NCI-H1694 treated with DMSO at 0.1 percent for 48 hours (cell line): Measurements from ENCODE around the gene NUDT1.
A peak's percentile ranks its signal among the peaks of the same experiment; 100 is the strongest.

Experiments
- DNase-seq: peaks from one replicate; lab custom pipeline; 2025; lab: John Stamatoyannopoulos, UW

Gene NUDT1

GRCh38 chr7:2224491-2224928 is 17.5 kb upstream of the NUDT1 start:
- no peak for DNase-seq

DNA sequence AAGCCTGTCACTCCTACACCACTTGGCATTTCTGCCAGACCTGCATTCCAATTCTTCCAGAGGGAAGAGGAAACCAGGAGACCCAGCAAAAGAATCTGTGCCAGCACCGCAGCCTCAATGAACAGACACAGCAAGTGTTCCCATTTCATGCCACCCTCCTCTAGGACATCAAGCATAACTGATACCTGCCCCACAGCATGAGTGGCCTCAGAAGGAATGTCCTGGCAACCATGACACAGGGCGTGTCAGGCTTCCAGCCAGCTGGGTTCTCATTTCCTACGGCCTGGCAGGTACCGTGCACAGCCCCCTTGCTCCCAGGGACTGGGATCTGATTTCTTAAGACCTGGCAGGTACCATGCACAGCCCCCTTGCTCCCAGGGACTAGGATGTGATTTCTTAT is 17.1 kb upstream of the NUDT1 start:
- no peak for DNase-seq

DNA sequence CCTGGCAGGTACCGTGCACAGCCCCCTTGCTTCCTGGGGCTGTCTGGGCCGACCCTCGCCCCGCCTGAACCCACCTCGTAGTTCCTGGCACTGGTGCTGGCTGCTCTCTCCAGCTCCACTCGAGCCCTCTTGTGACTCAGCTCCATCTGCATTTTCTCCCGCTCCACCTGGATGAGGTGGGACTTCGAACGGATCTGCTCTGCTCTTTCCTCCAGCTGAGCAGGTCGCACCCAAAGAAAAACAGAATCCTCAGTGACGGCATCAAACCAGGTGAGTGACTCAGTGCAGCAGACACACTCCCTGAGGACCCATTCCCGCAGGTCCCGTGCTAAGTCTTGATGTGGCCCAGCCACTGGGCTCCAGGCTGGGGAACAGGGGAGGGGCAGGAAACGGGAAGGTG is 16.7 kb upstream of the NUDT1 start:
- DNase-seq: no peak

- DNase-seq: no peak
Observed at GRCh38 chr7:2225830-2226229, 16.2 kb upstream of the NUDT1 start.

GRCh38 chr7:2227699-2228098 is 14.3 kb upstream of the NUDT1 start:
- DNase-seq: no peak

DNA sequence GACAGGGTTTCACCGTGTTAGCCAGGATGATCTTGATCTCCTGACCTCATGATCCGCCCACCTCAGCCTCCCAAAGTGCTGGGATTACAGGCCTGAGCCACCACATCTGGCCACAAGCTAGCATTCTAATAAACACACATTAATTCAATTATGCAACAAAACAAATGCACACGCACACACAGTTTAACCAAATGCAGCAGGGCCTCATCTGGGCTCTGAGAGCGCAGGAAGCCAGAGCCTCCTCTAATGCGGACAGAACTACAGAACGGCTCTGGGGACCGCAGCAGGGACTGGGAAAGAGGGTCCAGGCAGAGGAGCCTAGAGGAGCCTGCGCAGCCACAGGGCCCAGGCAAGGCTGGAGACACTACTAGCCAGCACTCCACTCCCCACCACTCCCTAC is 13.1 kb upstream of the NUDT1 start:
- no peak for DNase-seq

DNA sequence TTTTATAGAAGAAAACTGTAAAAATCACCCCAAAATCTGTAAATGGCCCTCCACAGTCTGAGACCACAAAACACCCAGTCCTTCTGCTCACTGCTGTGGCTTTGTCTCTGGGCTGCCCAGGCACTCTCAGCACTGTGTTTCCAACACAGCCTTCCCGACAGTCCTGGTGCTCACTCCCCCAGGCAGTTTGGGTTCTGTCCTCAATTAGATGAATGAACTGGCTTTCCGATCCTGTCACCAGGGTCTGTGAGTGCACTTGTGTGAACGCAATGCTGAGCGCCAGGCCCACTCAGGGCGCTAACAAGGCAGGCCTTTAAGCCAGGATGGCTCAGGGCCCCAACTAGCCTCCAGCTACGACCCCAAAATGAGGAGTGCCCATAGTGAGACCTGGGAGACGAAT is 12.6 kb upstream of the NUDT1 start:
- DNase-seq: no peak

GRCh38 chr7:2230226-2230625 is 11.8 kb upstream of the NUDT1 start:
- DNase-seq: no peak

DNA sequence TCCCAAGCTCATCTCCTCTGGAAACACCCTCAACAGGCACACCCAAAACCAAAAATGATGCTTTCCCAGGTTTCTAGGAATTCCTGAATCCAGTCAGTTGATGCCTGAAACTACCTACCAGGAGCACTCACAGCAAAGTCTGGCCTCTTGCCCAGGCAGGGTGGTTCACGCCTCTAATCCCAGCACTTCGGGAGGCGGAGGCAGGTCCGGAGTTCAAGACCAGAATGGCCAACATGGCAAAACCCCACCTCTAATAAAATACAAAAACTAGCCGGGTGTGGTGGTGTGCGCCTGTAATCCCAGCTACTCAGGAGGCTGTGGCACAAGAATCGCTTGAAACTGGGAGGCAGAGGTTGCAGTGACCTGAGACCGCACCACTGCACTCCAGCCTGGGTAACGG is 11.1 kb upstream of the NUDT1 start:
- DNase-seq: no peak

- DNase-seq: no peak
Observed at GRCh38 chr7:2231992-2232765, 9.8 kb upstream of the NUDT1 start.

- peak; percentile 54 for DNase-seq
Observed at GRCh38 chr7:2232766-2233520, 9.1 kb upstream of the NUDT1 start, which contains the start of gene MAD1L1. MAD1L1 (minus strand) TSS chr7:2232945; CDS start chr7:2230133, 2,812 bp downstream.

DNA sequence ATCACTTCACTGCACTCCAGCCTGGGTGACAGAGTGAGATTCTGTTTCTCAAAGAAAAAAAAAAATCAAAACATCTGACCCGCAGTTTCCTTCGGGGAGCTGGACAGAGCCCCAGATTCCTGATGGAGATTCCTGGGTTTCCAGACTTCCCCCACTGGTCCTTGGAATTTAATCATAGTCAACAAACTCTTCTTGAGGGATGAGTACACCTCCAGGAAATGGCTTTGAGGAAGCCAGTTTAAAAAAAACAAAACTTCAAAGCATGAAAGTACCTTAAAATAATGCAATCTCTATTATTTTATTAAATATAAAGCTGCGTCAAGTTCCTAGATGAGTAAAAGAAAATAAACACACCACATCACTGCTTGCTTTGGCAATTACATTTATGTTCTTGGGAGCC is 8.1 kb upstream of the NUDT1 start:
- no peak for DNase-seq

GRCh38 chr7:2237109-2237602 is 4.9 kb upstream of the NUDT1 start:
- DNase-seq: peak; percentile 47

GRCh38 chr7:2239242-2239641 is 2.8 kb upstream of the NUDT1 start:
- no peak for DNase-seq

- peak; percentile 6 for DNase-seq
Observed at GRCh38 chr7:2242541-2243429, 759 bp downstream of the NUDT1 start.

DNA sequence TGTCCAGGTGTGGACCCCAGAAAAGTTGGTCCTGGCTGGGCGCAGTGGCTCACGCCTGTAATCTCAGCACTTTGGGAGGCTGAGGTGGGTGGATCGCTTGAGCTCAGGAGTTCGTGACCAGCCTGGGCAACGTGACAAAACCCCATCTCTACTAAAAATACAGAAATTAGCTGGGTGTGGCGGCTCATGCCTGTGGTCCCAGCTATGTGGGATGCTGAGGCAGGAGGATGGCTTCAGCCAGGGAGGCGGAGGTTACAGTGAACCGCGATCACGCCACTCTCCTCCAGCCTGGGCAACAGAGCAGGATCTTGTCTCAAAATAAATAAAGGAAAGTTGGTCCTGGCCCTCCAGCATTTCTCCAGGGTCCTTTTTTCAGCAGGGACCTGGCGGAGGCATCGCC is 1.4 kb downstream of the NUDT1 start:
- DNase-seq: no peak

- DNase-seq: no peak
Observed at GRCh38 chr7:2244404-2244995, 2.5 kb downstream of the NUDT1 start.

- DNase-seq: no peak
Observed at GRCh38 chr7:2245883-2246675, 4.1 kb downstream of the NUDT1 start.

- peak; percentile 8 for DNase-seq
Observed at GRCh38 chr7:2247141-2247995, 5.3 kb downstream of the NUDT1 start.
